ENCODE data around the gene SSX5.

GRCh38 chrX:48179691-48180090, 16.9 kb downstream of the SSX5 start:
- TF ChIP-seq RCOR1 (IDR thresholded peaks at IDR 0.05; ENCODE audit: insufficient replicate concordance, low read length) (no peak), RFX5 (IDR thresholded peaks at IDR 0.05; ENCODE audit: low read depth, low read length) (no peak), MXI1 (IDR thresholded peaks at IDR 0.05; ENCODE audit: borderline replicate concordance, low read depth, low read length) (no peak), CTCF (conservative IDR thresholded peaks at IDR 0.05; ENCODE audit: low read depth, low read length) (no peak), RAD21 (IDR thresholded peaks at IDR 0.05; ENCODE audit: low read length) (no peak), FOS (IDR thresholded peaks at IDR 0.05; ENCODE audit: low read depth, low read length) (no peak), MAZ (IDR thresholded peaks at IDR 0.05; ENCODE audit: borderline replicate concordance, low read depth, low read length) (no peak)
